Retinal pigment epithelial cell (primary cell): ENCODE data around the gene TSPEAR.

Source experiments
- DNase-seq: peaks from one replicate; pipeline ENCODE4 v3.0.0-alpha.2; 2010; ENCODE audit warnings: low read depth
- H3K4me3 ChIP-seq: 2 replicates; pipeline ENCODE4 v1.5.1; 2011; ENCODE audit warnings: mild to moderate bottlenecking, low read length, control low read depth, moderate library complexity
- CTCF ChIP-seq: conservative IDR thresholded peaks from 2 replicates; pipeline ENCODE4 v1.5.1; 2011; ENCODE audit warnings: low read depth, low read length, control low read depth, inconsistent platforms

Gene TSPEAR

GRCh38 chr21:44471341-44471740 lies 240.0 kb downstream of the TSPEAR start:
- TF ChIP-seq CTCF = no peak
- no peak for DNase-seq
- no peak overlapping the region for H3K4me3 ChIP-seq

- no peak overlapping the region for H3K4me3 ChIP-seq
- DNase-seq = no peak
- TF ChIP-seq CTCF = no peak
Measured at GRCh38 chr21:44467859-44468195, 243.5 kb downstream of the TSPEAR start.

GRCh38 chr21:44466996-44467858 lies 244.1 kb downstream of the TSPEAR start:
- no peak for TF ChIP-seq CTCF
- H3K4me3 ChIP-seq = no peak overlapping the region
- DNase-seq = no peak

- DNase-seq = no peak
- TF ChIP-seq CTCF = no peak
- no peak overlapping the region for H3K4me3 ChIP-seq
Measured at GRCh38 chr21:44466351-44466954, 244.9 kb downstream of the TSPEAR start.

- TF ChIP-seq CTCF = no peak
- no peak overlapping the region for H3K4me3 ChIP-seq
- DNase-seq = no peak
Measured at GRCh38 chr21:44464351-44464750, 247.0 kb downstream of the TSPEAR start.

- no peak overlapping the region for H3K4me3 ChIP-seq
- no peak for TF ChIP-seq CTCF
- DNase-seq = no peak
Measured at GRCh38 chr21:44463724-44464123, 247.6 kb downstream of the TSPEAR start.

- TF ChIP-seq CTCF = no peak
- H3K4me3 ChIP-seq = no peak overlapping the region
- DNase-seq = no peak
Measured at GRCh38 chr21:44462834-44463200, 248.6 kb downstream of the TSPEAR start.
